HEK293 (cell line): Measurements from ENCODE around the gene RNF13.

Source experiments
- CTCF ChIA-PET: fragments of 350-600 bp; formaldehyde crosslinking; extraction: SDS; loops from one replicate; lab custom pipeline; 2021; ENCODE audit warnings: antibody characterized with exemption; lab: Yijun Ruan, JAX
- POLR2A ChIA-PET: fragments of 300-600 bp; formaldehyde crosslinking; extraction: SDS; loops from one replicate; lab custom pipeline; 2020; ENCODE audit warnings: antibody characterized with exemption, inconsistent platforms; lab: Yijun Ruan, JAX
- H3K27ac ChIP-seq: fragments of 200-500 bp; sonication (Bioruptor generic); 2 replicates; pipeline ENCODE4 v1.5.1; 2014; ENCODE audit warnings: low read depth, low read length, control low read depth, inconsistent platforms; ENCODE audit errors: extremely low read depth
- H3K36me3 ChIP-seq, 2 experiments: fragments of 200-500 bp in 1 of 2; sonication (Bioruptor generic) in 1 of 2; 1 replicate in 1 of 2; 2 replicates in 1 of 2; pipeline ENCODE4 v1.5.1; 2014 to 2017; ENCODE audit warnings: inconsistent platforms in 2 of 2, low read length in 2 of 2; ENCODE audit not compliant: control insufficient read depth in 2 of 2, insufficient read depth in 1 of 2
- H3K4me1 ChIP-seq: fragments of 200-500 bp; sonication (Bioruptor generic); 2 replicates; pipeline ENCODE4 v1.5.1; 2014; ENCODE audit warnings: mild to moderate bottlenecking, low read length, inconsistent platforms; ENCODE audit not compliant: control insufficient read depth, insufficient read depth
- H3K4me3 ChIP-seq: 2 replicates; pipeline ENCODE4 v1.5.1; 2011; ENCODE audit warnings: low read depth, mild to moderate bottlenecking, control low read depth, low read length, moderate library complexity
- H3K9me3 ChIP-seq: fragments of 200-500 bp; sonication (Bioruptor generic); 2 replicates; pipeline ENCODE4 v1.5.1; 2014; ENCODE audit warnings: low read depth, low read length, inconsistent platforms; ENCODE audit not compliant: control insufficient read depth, insufficient read depth
- CTCF ChIP-seq: fragments of 450-650 bp; formaldehyde crosslinking; IDR thresholded peaks from 2 replicates; pipeline ENCODE4 v1.5.1; 2016; ENCODE audit warnings: missing biosample characterization, missing genetic modification characterization
- FEZF1 ChIP-seq: fragments of 450-650 bp; formaldehyde crosslinking; IDR thresholded peaks from 2 replicates; pipeline ENCODE4 v1.5.1; 2016; ENCODE audit warnings: missing biosample characterization, missing genetic modification characterization
- GLIS1 ChIP-seq: fragments of 450-650 bp; formaldehyde crosslinking; IDR thresholded peaks from 2 replicates; pipeline ENCODE4 v1.5.1; 2016; ENCODE audit warnings: missing biosample characterization, missing genetic modification characterization
- PRDM1 ChIP-seq: fragments of 450-650 bp; formaldehyde crosslinking; IDR thresholded peaks from 2 replicates; pipeline ENCODE4; 2016; ENCODE audit warnings: missing biosample characterization, missing genetic modification characterization
- SCRT1 ChIP-seq: fragments of 450-650 bp; formaldehyde crosslinking; IDR thresholded peaks from 2 replicates; pipeline ENCODE4 v1.5.1; 2016; ENCODE audit warnings: missing biosample characterization, missing genetic modification characterization, borderline replicate concordance
- SCRT2 ChIP-seq: fragments of 450-650 bp; formaldehyde crosslinking; IDR thresholded peaks from 2 replicates; pipeline ENCODE4 v1.5.1; 2016; ENCODE audit warnings: missing biosample characterization, missing genetic modification characterization
- SP7 ChIP-seq: fragments of 450-650 bp; formaldehyde crosslinking; IDR thresholded peaks from 2 replicates; pipeline ENCODE4 v1.5.1; 2016; ENCODE audit warnings: missing biosample characterization, missing genetic modification characterization
- ZFP41 ChIP-seq: fragments of 450-650 bp; formaldehyde crosslinking; IDR thresholded peaks from 2 replicates; pipeline ENCODE4 v1.5.1; 2016; ENCODE audit warnings: missing biosample characterization, missing genetic modification characterization, borderline replicate concordance
- ZNF140 ChIP-seq: fragments of 450-650 bp; formaldehyde crosslinking; IDR thresholded peaks from 2 replicates; pipeline ENCODE4 v1.5.1; 2016; ENCODE audit warnings: missing biosample characterization, missing genetic modification characterization
- ZNF211 ChIP-seq: fragments of 450-650 bp; formaldehyde crosslinking; IDR thresholded peaks from 2 replicates; pipeline ENCODE4 v1.5.1; 2016; ENCODE audit warnings: low read depth, missing biosample characterization, missing genetic modification characterization
- ZNF26 ChIP-seq: fragments of 450-650 bp; formaldehyde crosslinking; IDR thresholded peaks from 2 replicates; pipeline ENCODE4 v1.5.1; 2016; ENCODE audit warnings: missing biosample characterization, missing genetic modification characterization
- ZNF335 ChIP-seq: fragments of 450-650 bp; formaldehyde crosslinking; conservative IDR thresholded peaks from 2 replicates; pipeline ENCODE4 v1.5.1; 2016; ENCODE audit warnings: missing biosample characterization, missing genetic modification characterization
- ZNF398 ChIP-seq: fragments of 450-650 bp; formaldehyde crosslinking; IDR thresholded peaks from 2 replicates; pipeline ENCODE4 v1.5.1; 2017; ENCODE audit warnings: missing biosample characterization, missing genetic modification characterization
- ZNF596 ChIP-seq: fragments of 450-650 bp; IDR thresholded peaks from 2 replicates; pipeline ENCODE4 v1.5.0; 2018; ENCODE audit warnings: missing biosample characterization, mild to moderate bottlenecking, missing genetic modification characterization, moderate library complexity
- ZNF654 ChIP-seq: fragments of 450-650 bp; formaldehyde crosslinking; IDR thresholded peaks from 2 replicates; pipeline ENCODE4 v1.5.1; 2016; ENCODE audit warnings: low read depth, missing biosample characterization, missing genetic modification characterization
- ZNF660 ChIP-seq: fragments of 450-650 bp; IDR thresholded peaks from 2 replicates; pipeline ENCODE4 v1.5.1; 2018; ENCODE audit warnings: missing biosample characterization, mild to moderate bottlenecking, missing genetic modification characterization
- ZNF670 ChIP-seq: fragments of 450-650 bp; formaldehyde crosslinking; IDR thresholded peaks from 2 replicates; pipeline ENCODE4 v1.5.1; 2016; ENCODE audit warnings: missing biosample characterization, missing genetic modification characterization, low read depth
- ZNF704 ChIP-seq: fragments of 450-650 bp; formaldehyde crosslinking; IDR thresholded peaks from 2 replicates; pipeline ENCODE4 v1.5.1; 2016; ENCODE audit warnings: missing biosample characterization, missing genetic modification characterization
- ZNF830 ChIP-seq: fragments of 450-650 bp; IDR thresholded peaks from 2 replicates; pipeline ENCODE4 v1.5.0; 2018; ENCODE audit warnings: missing biosample characterization, missing genetic modification characterization, low read depth, mild to moderate bottlenecking, moderate library complexity
- ZSCAN30 ChIP-seq: fragments of 450-650 bp; IDR thresholded peaks from 2 replicates; pipeline ENCODE4 v1.5.1; 2018; ENCODE audit warnings: missing biosample characterization, mild to moderate bottlenecking, missing genetic modification characterization, moderate library complexity
- ZSCAN5A ChIP-seq: fragments of 450-650 bp; formaldehyde crosslinking; IDR thresholded peaks from 2 replicates; pipeline ENCODE4 v1.5.1; 2016; ENCODE audit warnings: missing biosample characterization, missing genetic modification characterization

RNF13 gene

GRCh38 chr3:149806171-149806778 is 6.7 kb upstream of the RNF13 start:
- no peak overlapping the region for H3K27ac ChIP-seq
- ChIA-PET CTCF (interaction anchor here (0.6 to 3.5 kb wide), 2 partner anchors 41 to 131 kb away, joined by 3 to 71 read pairs; no protein-coding TSS in a partner anchor), POLR2A (no interaction called here)
- no peak for TF ChIP-seq ZNF670
- TF ChIP-seq ZSCAN30 (tag by site-specific recombination): no peak
- peak; percentile 94 for TF ChIP-seq SCRT2
- TF ChIP-seq ZNF211: no peak
- TF ChIP-seq SCRT1 (tag by site-specific recombination): peak; percentile 87
- TF ChIP-seq ZNF140 (tag by site-specific recombination): no peak
- H3K36me3 ChIP-seq: no peaks in the 10 kb centered on the region
- no peak overlapping the region for H3K4me3 ChIP-seq
- no peaks in the 10 kb centered on the region for H3K9me3 ChIP-seq
- no peaks in the 10 kb centered on the region for H3K4me1 ChIP-seq

GRCh38 chr3:149808209-149808829 is 4.7 kb upstream of the RNF13 start:
- CTCF ChIA-PET: interaction anchor here (0.6 to 3.5 kb wide), 32 partner anchors 11 to 853 kb away, joined by 3 to 71 read pairs (median 5); partner anchors contain the start of genes ANKUB1 and COMMD2
- no peak for TF ChIP-seq FEZF1 (tag by site-specific recombination)
- TF ChIP-seq ZNF660: no peak
- no peak for TF ChIP-seq ZNF704 (tag by site-specific recombination)
- TF ChIP-seq ZNF398 (tag by site-specific recombination): no peak
- peak; percentile 44 for TF ChIP-seq ZNF654 (tag by site-specific recombination)
- TF ChIP-seq ZFP41 (tag by site-specific recombination): no peak
- no peak for TF ChIP-seq ZNF830 (tag by site-specific recombination)
- TF ChIP-seq PRDM1 (tag by site-specific recombination): peak; percentile 74
- TF ChIP-seq SP7 (tag by site-specific recombination): peak; percentile 18; the same call in 1 of the 2 replicates
- TF ChIP-seq ZNF596 (tag by site-specific recombination): no peak
- TF ChIP-seq ZSCAN5A (tag by site-specific recombination): no peak
- peak; percentile 22; the same call in 1 of the 2 replicates for TF ChIP-seq GLIS1
- no peak for TF ChIP-seq ZNF26
- TF ChIP-seq CTCF: peak; percentile 20; the same call in 1 of the 2 replicates
- TF ChIP-seq ZNF335 (tag by site-specific recombination): 0 out of 2 replicates have a peak, but pooled peaks have one; percentile 26
- H3K4me3 ChIP-seq: no peak overlapping the region
- H3K9me3 ChIP-seq: no peaks in the 10 kb centered on the region
- H3K4me1 ChIP-seq: no peaks in the 10 kb centered on the region
- POLR2A ChIA-PET: interaction anchor here (0.9 to 1.4 kb wide), 3 partner anchors 31 to 150 kb away, joined by 3 to 4 read pairs (median 4); partner anchors contain the start of genes COMMD2 and WWTR1
- H3K36me3 ChIP-seq: no peaks in the 10 kb centered on the region
- H3K27ac ChIP-seq: no peak overlapping the region
